Dendritic cell treated with granulocyte-macrophage colony-stimulating factor and Interleukin-4, amounts not matched to agents 40 ng/mL and 50 ng/mL, for 4 days (primary cell): ENCODE data around the gene KRT2.

Experiments
- H3K27ac Mint-ChIP-seq: one replicate; pipeline ENCODE4 v1.8.0; 2022; ENCODE audit warnings: mild to moderate bottlenecking, mixed read lengths
- H3K27me3 Mint-ChIP-seq: one replicate; pipeline ENCODE4 v1.8.0; 2022; ENCODE audit warnings: mild to moderate bottlenecking, mixed read lengths
- H3K36me3 Mint-ChIP-seq: one replicate; pipeline ENCODE4 v1.8.0; 2022; ENCODE audit warnings: low read depth, mixed read lengths
- H3K4me1 Mint-ChIP-seq: one replicate; pipeline ENCODE4 v1.8.0; 2022; ENCODE audit warnings: low read depth, mixed read lengths
- H3K4me3 Mint-ChIP-seq: one replicate; pipeline ENCODE4 v1.8.0; 2022; ENCODE audit warnings: mild to moderate bottlenecking, moderate library complexity, mixed read lengths
- H3K9me3 Mint-ChIP-seq: one replicate; pipeline ENCODE4 v1.8.0; 2022; ENCODE audit warnings: mixed read lengths
- intact Hi-C: fragments of 100-400 bp; cut with micrococcal nuclease; formaldehyde crosslinking; loops from one replicate; pipeline ENCODE4 v1.15.0; 2022

KRT2 gene

GRCh38 chr12:52666471-52666870, 14.5 kb upstream of the KRT2 start:
- peaks cover 2% of the 10 kb centered on the region for H3K27me3 Mint-ChIP-seq
- no peak overlapping the region for H3K4me3 Mint-ChIP-seq
- no peak overlapping the region for H3K27ac Mint-ChIP-seq
- no peaks in the 10 kb centered on the region for H3K9me3 Mint-ChIP-seq
- no peaks in the 10 kb centered on the region for H3K36me3 Mint-ChIP-seq
- intact Hi-C loops, result no loop called here
- H3K4me1 Mint-ChIP-seq, result no peaks in the 10 kb centered on the region

- no peaks in the 10 kb centered on the region for H3K36me3 Mint-ChIP-seq
Observed at GRCh38 chr12:52663420-52663819, 11.4 kb upstream of the KRT2 start.

DNA sequence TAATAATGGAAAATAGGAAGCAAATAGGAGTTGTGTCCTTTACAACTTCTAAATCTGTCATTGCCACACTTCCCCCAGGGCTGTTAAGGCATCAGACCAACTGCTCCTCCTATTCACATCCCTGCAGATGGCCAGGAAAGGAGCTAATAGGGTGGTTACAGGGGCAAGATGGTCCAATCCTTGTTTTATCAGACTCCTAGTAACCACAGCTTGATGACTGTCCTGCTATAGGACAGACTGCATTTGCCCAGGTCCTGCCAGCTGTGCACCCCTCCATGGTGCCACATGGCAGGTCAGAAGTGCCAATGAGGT, 10.9 kb upstream of the KRT2 start:
- H3K27me3 Mint-ChIP-seq, result peaks cover 2% of the 10 kb centered on the region
- intact Hi-C loops, result no loop called here
- no peaks in the 10 kb centered on the region for H3K36me3 Mint-ChIP-seq
- no peak overlapping the region for H3K4me3 Mint-ChIP-seq
- H3K4me1 Mint-ChIP-seq, result no peaks in the 10 kb centered on the region
- no peak overlapping the region for H3K27ac Mint-ChIP-seq
- H3K9me3 Mint-ChIP-seq, result no peaks in the 10 kb centered on the region

More at GRCh38 chr12:52663420-52663819, 11.4 kb upstream of the KRT2 start:
- Mint-ChIP-seq H3K4me1 (no peaks in the 10 kb centered on the region), H3K4me3 (no peak overlapping the region), H3K27ac (no peak overlapping the region), H3K27me3 (no peaks in the 10 kb centered on the region), H3K9me3 (no peaks in the 10 kb centered on the region)
- intact Hi-C loops, result no loop called here

- no peaks in the 10 kb centered on the region for H3K36me3 Mint-ChIP-seq
- no peak overlapping the region for H3K4me3 Mint-ChIP-seq
- H3K27ac Mint-ChIP-seq, result no peak overlapping the region
- no peaks in the 10 kb centered on the region for H3K9me3 Mint-ChIP-seq
- intact Hi-C loops, result no loop called here
- peaks cover 2% of the 10 kb centered on the region for H3K27me3 Mint-ChIP-seq
- no peaks in the 10 kb centered on the region for H3K4me1 Mint-ChIP-seq
Observed at GRCh38 chr12:52662093-52662917, 10.3 kb upstream of the KRT2 start.

- H3K9me3 Mint-ChIP-seq, result no peaks in the 10 kb centered on the region
- no peaks in the 10 kb centered on the region for H3K4me1 Mint-ChIP-seq
- intact Hi-C loops, result no loop called here
- H3K36me3 Mint-ChIP-seq, result no peaks in the 10 kb centered on the region
- H3K4me3 Mint-ChIP-seq, result no peak overlapping the region
- no peak overlapping the region for H3K27ac Mint-ChIP-seq
- H3K27me3 Mint-ChIP-seq, result peaks cover 2% of the 10 kb centered on the region
Observed at GRCh38 chr12:52661668-52662067, 9.7 kb upstream of the KRT2 start.

DNA sequence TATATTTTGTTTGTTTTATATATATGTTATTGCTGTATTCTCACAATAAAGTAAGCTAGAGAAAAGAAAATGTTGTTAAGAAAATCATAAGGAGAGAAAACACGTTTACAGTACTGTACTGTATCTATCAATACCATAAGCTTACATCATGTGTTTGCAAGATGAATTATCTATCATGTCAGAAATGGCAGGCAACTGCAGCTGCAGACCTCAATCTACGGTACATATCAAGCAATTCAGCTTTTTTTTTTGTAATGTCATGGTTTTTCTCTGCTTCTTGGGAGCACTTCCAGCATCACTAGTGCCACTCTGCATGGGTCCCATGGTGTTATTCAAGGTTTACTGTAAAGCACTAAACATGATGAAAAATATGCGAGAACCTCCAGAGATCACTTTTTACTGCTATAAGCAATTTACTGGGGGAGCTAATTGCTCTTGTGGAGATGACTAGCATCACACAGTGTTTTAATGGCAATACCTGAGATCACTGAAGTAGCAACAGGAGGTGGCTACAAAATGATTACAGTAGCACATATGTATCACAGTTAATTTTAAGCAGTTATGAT, 9.0 kb upstream of the KRT2 start:
- Mint-ChIP-seq H3K9me3 (no peaks in the 10 kb centered on the region), H3K4me1 (no peaks in the 10 kb centered on the region), H3K27me3 (peaks cover 2% of the 10 kb centered on the region), H3K36me3 (no peaks in the 10 kb centered on the region), H3K4me3 (no peak overlapping the region), H3K27ac (no peak overlapping the region)
- intact Hi-C loops, result no loop called here

DNA sequence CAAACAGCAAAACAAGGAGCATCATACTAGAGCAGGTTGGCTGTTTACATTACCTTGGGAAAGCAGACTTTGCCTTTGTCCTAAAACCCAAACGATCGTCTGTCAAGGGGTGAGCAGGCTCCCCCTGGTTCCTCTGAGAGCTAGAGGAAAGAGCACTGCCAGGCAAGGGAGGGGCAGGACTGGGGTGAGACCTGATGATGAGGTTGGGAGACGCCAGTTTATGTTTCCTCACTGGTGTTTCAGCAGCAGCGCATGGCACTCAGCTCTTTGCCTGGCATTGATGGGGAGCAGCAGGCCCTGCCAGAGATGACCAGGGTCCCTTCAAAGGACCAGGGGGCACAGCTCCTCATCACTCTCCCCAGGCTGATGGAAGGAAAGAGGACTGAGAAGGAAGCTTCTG, 7.9 kb upstream of the KRT2 start:
- no peak overlapping the region for H3K27ac Mint-ChIP-seq
- H3K27me3 Mint-ChIP-seq, result peaks cover 2% of the 10 kb centered on the region
- intact Hi-C loops, result no loop called here
- no peaks in the 10 kb centered on the region for H3K36me3 Mint-ChIP-seq
- H3K9me3 Mint-ChIP-seq, result no peaks in the 10 kb centered on the region
- H3K4me1 Mint-ChIP-seq, result no peaks in the 10 kb centered on the region
- no peak overlapping the region for H3K4me3 Mint-ChIP-seq

GRCh38 chr12:52659395-52659794, 7.4 kb upstream of the KRT2 start:
- Mint-ChIP-seq H3K4me3 (no peak overlapping the region), H3K36me3 (no peaks in the 10 kb centered on the region), H3K4me1 (no peaks in the 10 kb centered on the region), H3K27me3 (peaks cover 2% of the 10 kb centered on the region), H3K27ac (no peak overlapping the region), H3K9me3 (no peaks in the 10 kb centered on the region)
- intact Hi-C loops, result no loop called here

GRCh38 chr12:52658196-52658595, 6.2 kb upstream of the KRT2 start:
- no peak overlapping the region for H3K27ac Mint-ChIP-seq
- H3K36me3 Mint-ChIP-seq, result no peaks in the 10 kb centered on the region
- no peaks in the 10 kb centered on the region for H3K4me1 Mint-ChIP-seq

GRCh38 chr12:52657250-52657902, 5.4 kb upstream of the KRT2 start:
- Mint-ChIP-seq H3K4me3 (no peak overlapping the region), H3K27ac (no peak overlapping the region), H3K9me3 (no peaks in the 10 kb centered on the region), H3K4me1 (no peaks in the 10 kb centered on the region), H3K36me3 (no peaks in the 10 kb centered on the region), H3K27me3 (peaks cover 3% of the 10 kb centered on the region)
- intact Hi-C loops, result no loop called here

More at GRCh38 chr12:52658196-52658595, 6.2 kb upstream of the KRT2 start:
- Mint-ChIP-seq H3K9me3 (no peaks in the 10 kb centered on the region), H3K4me3 (no peak overlapping the region), H3K27me3 (peaks cover 3% of the 10 kb centered on the region)
- intact Hi-C loops, result no loop called here

GRCh38 chr12:52656616-52657015, 4.6 kb upstream of the KRT2 start:
- H3K4me3 Mint-ChIP-seq, result no peak overlapping the region
- no peaks in the 10 kb centered on the region for H3K9me3 Mint-ChIP-seq
- peaks cover 3% of the 10 kb centered on the region for H3K27me3 Mint-ChIP-seq
- no peak overlapping the region for H3K27ac Mint-ChIP-seq
- H3K36me3 Mint-ChIP-seq, result no peaks in the 10 kb centered on the region
- H3K4me1 Mint-ChIP-seq, result no peaks in the 10 kb centered on the region
- intact Hi-C loops, result no loop called here

GRCh38 chr12:52655720-52656124, 3.7 kb upstream of the KRT2 start:
- H3K9me3 Mint-ChIP-seq, result no peaks in the 10 kb centered on the region
- no peaks in the 10 kb centered on the region for H3K4me1 Mint-ChIP-seq
- H3K4me3 Mint-ChIP-seq, result no peak overlapping the region
- peaks cover 3% of the 10 kb centered on the region for H3K27me3 Mint-ChIP-seq
- intact Hi-C loops, result no loop called here
- no peaks in the 10 kb centered on the region for H3K36me3 Mint-ChIP-seq
- no peak overlapping the region for H3K27ac Mint-ChIP-seq

DNA sequence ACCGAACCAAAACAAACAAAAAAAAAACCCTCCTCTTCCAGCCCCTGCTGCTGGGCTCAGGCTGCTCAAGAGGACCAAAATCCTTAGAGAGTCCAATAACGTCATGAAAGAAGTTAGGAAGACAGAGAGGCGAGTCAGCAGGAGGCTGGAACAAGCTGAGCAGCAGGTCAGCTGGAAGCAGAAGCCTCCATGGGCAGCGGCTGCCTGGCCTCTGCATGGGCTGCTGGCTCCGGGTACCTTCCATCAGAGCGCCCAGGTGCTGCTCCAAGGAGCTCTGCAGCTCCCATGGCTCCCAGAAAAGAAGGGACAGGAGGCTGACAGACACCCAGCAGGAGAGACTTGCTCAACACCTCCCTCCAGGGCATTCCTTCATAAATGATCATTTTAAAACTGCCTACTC, 3.2 kb upstream of the KRT2 start:
- Mint-ChIP-seq H3K36me3 (no peaks in the 10 kb centered on the region), H3K27me3 (peaks cover 3% of the 10 kb centered on the region), H3K4me1 (no peaks in the 10 kb centered on the region), H3K27ac (no peak overlapping the region), H3K9me3 (no peaks in the 10 kb centered on the region), H3K4me3 (no peak overlapping the region)
- intact Hi-C loops, result no loop called here

DNA sequence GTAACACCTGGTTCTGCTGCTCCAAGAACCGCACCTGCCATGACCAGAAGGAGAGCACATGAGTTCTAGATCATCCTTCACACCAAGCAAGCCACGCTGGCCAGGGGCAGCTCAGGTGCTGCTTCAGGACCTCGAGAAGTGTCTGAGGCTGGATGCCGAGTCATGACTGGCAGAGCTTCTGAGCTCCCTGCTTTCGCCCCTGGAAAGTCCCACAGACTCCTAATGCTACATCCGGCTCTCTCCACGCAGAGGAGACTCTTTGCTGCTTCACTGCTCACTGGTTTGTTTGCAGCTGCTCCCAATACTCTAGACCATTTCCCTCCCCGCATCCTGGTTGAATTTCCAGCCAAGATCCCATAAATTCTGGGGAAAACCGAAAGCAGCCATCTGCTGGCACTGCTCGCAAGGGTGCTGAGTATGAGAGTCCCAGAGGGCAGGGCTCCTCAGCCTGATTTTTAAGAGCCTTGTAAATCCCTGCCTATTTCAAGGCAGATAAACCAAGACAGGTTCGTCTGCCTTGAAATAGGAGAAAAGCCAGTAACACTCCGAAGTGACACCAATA, 1.4 kb downstream of the KRT2 start:
- no peaks in the 10 kb centered on the region for H3K36me3 Mint-ChIP-seq
- intact Hi-C loops, result no loop called here
- no peak overlapping the region for H3K27ac Mint-ChIP-seq
- H3K4me3 Mint-ChIP-seq, result no peak overlapping the region
- no peaks in the 10 kb centered on the region for H3K9me3 Mint-ChIP-seq
- peaks cover 4% of the 10 kb centered on the region for H3K4me1 Mint-ChIP-seq
- H3K27me3 Mint-ChIP-seq, result peaks cover 1% of the 10 kb centered on the region
